HepG2 (cell line): ENCODE measurements around the gene PELO. TPM values are rescaled to one million over a fixed set of nuclear protein-coding genes. Genes with fewer than 3 reads are reported as not detected.
A peak's percentile ranks its signal among the peaks of the same experiment; 100 is the strongest.

ENCODE experiments used
- ATF5 ChIP-seq: sonication (generic); formaldehyde crosslinking; IDR thresholded peaks from 2 replicates; pipeline ENCODE4 v1.4.0; 2020; ENCODE audit warnings: mild to moderate bottlenecking, low read depth, missing genetic modification reagents
- CC2D1A ChIP-seq: sonication (generic); formaldehyde crosslinking; IDR thresholded peaks from 2 replicates; pipeline ENCODE4 v1.8.1; 2023; ENCODE audit warnings: mild to moderate bottlenecking, missing genetic modification reagents
- CENPT ChIP-seq: sonication (generic); formaldehyde crosslinking; IDR thresholded peaks from 2 replicates; pipeline ENCODE4 v1.8.0; 2022; ENCODE audit warnings: low read depth, mild to moderate bottlenecking, moderate library complexity, missing genetic modification reagents
- CHD4 ChIP-seq: fragments of 200-600 bp; sonication (generic); IDR thresholded peaks from 2 replicates; pipeline ENCODE4 v1.7.0; 2017; ENCODE audit warnings: mild to moderate bottlenecking, low read length, borderline replicate concordance
- DRAP1 ChIP-seq: IDR thresholded peaks from 2 replicates; pipeline ENCODE4 v1.6.1; 2016; ENCODE audit warnings: missing genetic modification reagents, missing compliant biosample characterization
- ELF3 ChIP-seq: IDR thresholded peaks from 2 replicates; pipeline ENCODE4 v1.6.1; 2016; ENCODE audit warnings: missing genetic modification reagents, missing compliant biosample characterization
- KDM5B ChIP-seq: sonication (generic); formaldehyde crosslinking; IDR thresholded peaks from 2 replicates; pipeline ENCODE4 v1.4.0; 2020; ENCODE audit warnings: missing genetic modification reagents, mild to moderate bottlenecking, borderline replicate concordance
- MED1 ChIP-seq: sonication (generic); formaldehyde crosslinking; IDR thresholded peaks from 2 replicates; pipeline ENCODE4 v1.4.0; 2020; ENCODE audit warnings: missing genetic modification reagents
- NR1H2 ChIP-seq: sonication (generic); formaldehyde crosslinking; IDR thresholded peaks from 2 replicates; pipeline ENCODE4 v1.8.1; 2022; ENCODE audit warnings: low read depth, missing genetic modification reagents, borderline replicate concordance
- RERE ChIP-seq: IDR thresholded peaks from 2 replicates; pipeline ENCODE4 v1.6.1; 2016; ENCODE audit warnings: low read depth, missing genetic modification reagents, missing compliant biosample characterization
- SAP130 ChIP-seq: IDR thresholded peaks from 2 replicates; pipeline ENCODE4 v1.6.1; 2016; ENCODE audit warnings: low read depth
- TERF1 ChIP-seq: sonication (generic); formaldehyde crosslinking; IDR thresholded peaks from 2 replicates; pipeline ENCODE4 v1.8.0; 2022; ENCODE audit warnings: mild to moderate bottlenecking, missing genetic modification reagents, moderate library complexity
- YEATS4 ChIP-seq: sonication (generic); formaldehyde crosslinking; IDR thresholded peaks from 2 replicates; pipeline ENCODE4 v1.4.0; 2020; ENCODE audit warnings: missing genetic modification reagents, borderline replicate concordance
- ZEB1 ChIP-seq: IDR thresholded peaks from 2 replicates; pipeline ENCODE4 v1.6.1; 2012; ENCODE audit warnings: mild to moderate bottlenecking, low read depth, inconsistent platforms; ENCODE audit not compliant: insufficient replicate concordance
- ZNF34 ChIP-seq: sonication (generic); formaldehyde crosslinking; IDR thresholded peaks from 2 replicates; pipeline ENCODE4 v1.4.0; 2020; ENCODE audit warnings: mild to moderate bottlenecking, missing genetic modification reagents, borderline replicate concordance
- ZNF431 ChIP-seq: sonication (generic); formaldehyde crosslinking; IDR thresholded peaks from 2 replicates; pipeline ENCODE4 v1.9.0; 2022; ENCODE audit warnings: missing genetic modification reagents, low read depth, mild to moderate bottlenecking, borderline replicate concordance
- ZNF639 ChIP-seq: conservative IDR thresholded peaks from 2 replicates; pipeline ENCODE4 v1.6.1; 2018; ENCODE audit warnings: missing genetic modification reagents
- ZNF746 ChIP-seq: sonication (generic); formaldehyde crosslinking; IDR thresholded peaks from 2 replicates; pipeline ENCODE4 v1.8.0; 2022; ENCODE audit warnings: mild to moderate bottlenecking, missing genetic modification reagents
- ZSCAN31 ChIP-seq: sonication (generic); formaldehyde crosslinking; IDR thresholded peaks from 2 replicates; pipeline ENCODE4 v1.5.0; 2020; ENCODE audit warnings: low read depth, mild to moderate bottlenecking, missing genetic modification reagents
- polyA plus RNA-seq, 8 experiments: library from polyadenylated mRNA; depleted of rRNA in 3 of 8; stranded (reverse) in 7 of 8; unstranded in 1 of 8; fragments of >200 nt; fragmentation: Illumina TruSeq in 4 of 8; extraction: Trizol in 4 of 8; gene quantifications; 2 replicates each; pipeline versions ENCODE4 v1.2.1 to v1.2.3, GENCODE V29; 2011 to 2016; ENCODE audit warnings: low read depth in 4 of 8, missing spikeins in 1 of 8, mixed read lengths in 1 of 8; ENCODE audit not compliant: insufficient read depth in 1 of 8
- total RNA-seq, 5 experiments: library from RNA; depleted of rRNA; stranded (reverse); fragments of >200 nt; fragmentation: Illumina TruSeq; extraction: Trizol; gene quantifications; 2 replicates each; pipeline ENCODE4 v1.2.3, GENCODE V29; 2016; ENCODE audit warnings: low read depth in 1 of 5

The PELO gene
- total and polyA plus RNA-seq, 2 of the 13 experiments (the other 11 are each of a cell fraction or from before 2014, with no cell fraction given), result 19.0 to 23.9 TPM

- no peak for TF ChIP-seq TERF1 (CRISPR knock-in tag)
- TF ChIP-seq SAP130, result peak; percentile 66; the same call in 1 of the 2 replicates
- no peak for TF ChIP-seq RERE (CRISPR knock-in tag)
- 0 out of 2 replicates have a peak, but pooled peaks have one; percentile 17 for TF ChIP-seq ELF3 (CRISPR knock-in tag)
- no peak for TF ChIP-seq CC2D1A (CRISPR knock-in tag)
- no peak for TF ChIP-seq ATF5 (CRISPR knock-in tag)
- no peak for TF ChIP-seq ZSCAN31 (CRISPR knock-in tag)
- TF ChIP-seq ZNF34 (CRISPR knock-in tag), result no peak
- TF ChIP-seq YEATS4 (CRISPR knock-in tag), result no peak
- TF ChIP-seq MED1 (CRISPR knock-in tag), result peak; percentile 22; the same call in 1 of the 2 replicates
- no peak for TF ChIP-seq ZEB1
- TF ChIP-seq ZNF639 (CRISPR knock-in tag), result no peak
- no peak for TF ChIP-seq NR1H2 (CRISPR knock-in tag)
- TF ChIP-seq KDM5B, result no peak
- no peak for TF ChIP-seq CENPT (CRISPR knock-in tag)
- TF ChIP-seq CHD4, result no peak
- no peak for TF ChIP-seq ZNF746 (CRISPR knock-in tag)
- TF ChIP-seq DRAP1, result peak; percentile 61; the same call in 1 of the 2 replicates
- TF ChIP-seq ZNF431 (CRISPR knock-in tag), result no peak
These were observed 1.7 kb downstream of the PELO start (continued) for GRCh38 chr5:52789378-52789777.
